Neural progenitor cell (in vitro differentiated cells): Measurements from ENCODE around the gene FAM83E.

Experiments used
- CTCF ChIP-seq: fragments of 200-600 bp; sonication (generic); IDR thresholded peaks from 2 replicates; pipeline ENCODE4 v1.5.1; 2017; ENCODE audit warnings: antibody characterized with exemption, mild to moderate bottlenecking
- EZH2 ChIP-seq: fragments of 200-600 bp; sonication (generic); IDR thresholded peaks from 2 replicates; pipeline ENCODE4 v1.6.1; 2017; ENCODE audit warnings: antibody characterized with exemption, mild to moderate bottlenecking, moderate library complexity
- EZH2phosphoT487 ChIP-seq: fragments of 200-600 bp; sonication (generic); IDR thresholded peaks from 2 replicates; pipeline ENCODE4 v1.6.1; 2017; ENCODE audit warnings: antibody characterized with exemption

DNA sequence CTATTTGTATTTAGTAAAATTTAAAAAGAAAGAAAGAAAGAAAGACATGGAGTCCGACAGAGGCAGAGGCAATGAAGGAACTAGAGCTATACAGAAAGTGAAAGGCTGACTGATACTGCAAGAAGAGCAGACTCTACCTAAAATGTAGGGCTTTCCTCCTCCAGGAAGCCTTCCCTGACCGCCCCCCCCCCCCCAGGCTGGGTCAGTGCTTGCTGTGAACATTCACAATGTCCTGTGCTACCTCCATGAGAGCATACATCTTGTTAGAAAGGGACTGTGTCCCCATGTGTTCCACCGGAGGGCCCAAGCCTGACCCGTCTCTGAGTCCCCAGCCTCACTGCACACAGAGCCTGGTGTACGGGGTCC, 36.8 kb upstream of the FAM83E start:
- no peak for TF ChIP-seq CTCF
- TF ChIP-seq EZH2 = no peak
- TF ChIP-seq EZH2phosphoT487 = no peak
